ENCODE results near the gene ACOT11. TPM values are rescaled to one million over a fixed set of nuclear protein-coding genes. Genes with fewer than 3 reads are reported as not detected.

Gene ACOT11
- total and polyA plus RNA-seq, 2 of the 13 experiments (the other 11 are each of a cell fraction or from before 2014, with no cell fraction given), result 2.6 to 3.3 TPM

DNA sequence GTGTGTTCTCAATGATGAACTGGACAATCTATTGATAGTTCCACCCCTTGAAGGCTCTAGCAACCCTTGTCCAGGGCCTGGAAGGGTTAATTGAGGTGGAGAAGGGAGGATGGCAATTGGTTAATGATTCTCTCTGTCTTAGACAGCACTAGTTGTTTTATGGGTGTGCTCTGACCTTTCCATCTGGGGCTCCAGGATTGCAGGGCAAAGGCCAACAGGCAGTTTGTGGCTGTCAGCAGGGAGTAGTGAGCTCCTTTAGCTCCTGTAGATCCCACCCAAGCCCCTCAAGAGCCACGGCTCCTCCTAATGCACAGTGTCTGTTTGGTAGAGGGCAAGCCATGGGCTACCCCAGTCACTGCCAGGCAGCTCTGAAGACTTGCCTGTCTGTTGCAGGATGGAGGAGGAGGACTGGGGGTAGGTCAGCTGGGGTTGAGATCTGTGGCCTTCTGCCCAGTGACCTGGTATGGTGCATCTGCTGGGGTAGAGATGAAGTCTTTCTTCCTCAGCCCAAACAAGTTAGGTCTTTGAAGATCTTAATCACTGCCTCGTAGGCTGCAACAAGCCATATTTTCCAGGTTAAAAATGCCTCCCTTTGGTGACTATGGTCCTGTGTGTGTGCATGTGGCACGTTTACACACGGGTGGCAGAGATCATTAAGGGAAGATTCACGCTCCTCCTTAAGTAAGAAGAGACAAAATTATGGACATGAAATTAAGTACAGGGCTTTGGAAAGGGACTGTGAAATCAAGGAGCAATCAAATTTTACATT lies 101.3 kb downstream of the ACOT11 start (continued):
- TF ChIP-seq ZNF749 (CRISPR knock-in tag; IDR thresholded peaks at IDR 0.05; ENCODE audit: borderline replicate concordance) (no peak), TCF7 (IDR thresholded peaks at IDR 0.05; ENCODE audit: low read depth) (0 out of 2 replicates have a peak, but pooled peaks have one; percentile 17), HNF1B (CRISPR knock-in tag; IDR thresholded peaks at IDR 0.05) (peak; percentile 93), ZBTB10 (CRISPR knock-in tag; IDR thresholded peaks at IDR 0.05; ENCODE audit: borderline replicate concordance) (0 out of 2 replicates have a peak, but pooled peaks have one; percentile 46), ZSCAN31 (CRISPR knock-in tag; IDR thresholded peaks at IDR 0.05; ENCODE audit: low read depth) (peak; percentile 40; the same call in 1 of the 2 replicates), ZBTB7A (CRISPR knock-in tag; IDR thresholded peaks at IDR 0.05) (0 out of 2 replicates have a peak, but pooled peaks have one; percentile 57), GPBP1L1 (CRISPR knock-in tag; IDR thresholded peaks at IDR 0.05) (no peak), MEIS2 (CRISPR knock-in tag; IDR thresholded peaks at IDR 0.05) (peak; percentile 66; the same call in 1 of the 2 replicates)
- TF ChIP-seq, protein P1, sequence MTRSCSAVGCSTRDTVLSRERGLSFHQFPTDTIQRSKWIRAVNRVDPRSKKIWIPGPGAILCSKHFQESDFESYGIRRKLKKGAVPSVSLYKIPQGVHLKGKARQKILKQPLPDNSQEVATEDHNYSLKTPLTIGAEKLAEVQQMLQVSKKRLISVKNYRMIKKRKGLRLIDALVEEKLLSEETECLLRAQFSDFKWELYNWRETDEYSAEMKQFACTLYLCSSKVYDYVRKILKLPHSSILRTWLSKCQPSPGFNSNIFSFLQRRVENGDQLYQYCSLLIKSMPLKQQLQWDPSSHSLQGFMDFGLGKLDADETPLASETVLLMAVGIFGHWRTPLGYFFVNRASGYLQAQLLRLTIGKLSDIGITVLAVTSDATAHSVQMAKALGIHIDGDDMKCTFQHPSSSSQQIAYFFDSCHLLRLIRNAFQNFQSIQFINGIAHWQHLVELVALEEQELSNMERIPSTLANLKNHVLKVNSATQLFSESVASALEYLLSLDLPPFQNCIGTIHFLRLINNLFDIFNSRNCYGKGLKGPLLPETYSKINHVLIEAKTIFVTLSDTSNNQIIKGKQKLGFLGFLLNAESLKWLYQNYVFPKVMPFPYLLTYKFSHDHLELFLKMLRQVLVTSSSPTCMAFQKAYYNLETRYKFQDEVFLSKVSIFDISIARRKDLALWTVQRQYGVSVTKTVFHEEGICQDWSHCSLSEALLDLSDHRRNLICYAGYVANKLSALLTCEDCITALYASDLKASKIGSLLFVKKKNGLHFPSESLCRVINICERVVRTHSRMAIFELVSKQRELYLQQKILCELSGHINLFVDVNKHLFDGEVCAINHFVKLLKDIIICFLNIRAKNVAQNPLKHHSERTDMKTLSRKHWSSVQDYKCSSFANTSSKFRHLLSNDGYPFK (CRISPR knock-in tag; IDR thresholded peaks at IDR 0.05; ENCODE audit: borderline replicate concordance), result no peak

All from HepG2 (cell line).